GM21526 (cell line): ENCODE data around the gene TMEM62.

Source experiments
- ATAC-seq: cut with Tn5 transposase; IDR thresholded peaks from one replicate; pipeline ENCODE4 v1.9.1; 2021; ENCODE audit warnings: moderate library complexity; ENCODE audit not compliant: unreplicated experiment, low FRiP score

The TMEM62 gene

DNA sequence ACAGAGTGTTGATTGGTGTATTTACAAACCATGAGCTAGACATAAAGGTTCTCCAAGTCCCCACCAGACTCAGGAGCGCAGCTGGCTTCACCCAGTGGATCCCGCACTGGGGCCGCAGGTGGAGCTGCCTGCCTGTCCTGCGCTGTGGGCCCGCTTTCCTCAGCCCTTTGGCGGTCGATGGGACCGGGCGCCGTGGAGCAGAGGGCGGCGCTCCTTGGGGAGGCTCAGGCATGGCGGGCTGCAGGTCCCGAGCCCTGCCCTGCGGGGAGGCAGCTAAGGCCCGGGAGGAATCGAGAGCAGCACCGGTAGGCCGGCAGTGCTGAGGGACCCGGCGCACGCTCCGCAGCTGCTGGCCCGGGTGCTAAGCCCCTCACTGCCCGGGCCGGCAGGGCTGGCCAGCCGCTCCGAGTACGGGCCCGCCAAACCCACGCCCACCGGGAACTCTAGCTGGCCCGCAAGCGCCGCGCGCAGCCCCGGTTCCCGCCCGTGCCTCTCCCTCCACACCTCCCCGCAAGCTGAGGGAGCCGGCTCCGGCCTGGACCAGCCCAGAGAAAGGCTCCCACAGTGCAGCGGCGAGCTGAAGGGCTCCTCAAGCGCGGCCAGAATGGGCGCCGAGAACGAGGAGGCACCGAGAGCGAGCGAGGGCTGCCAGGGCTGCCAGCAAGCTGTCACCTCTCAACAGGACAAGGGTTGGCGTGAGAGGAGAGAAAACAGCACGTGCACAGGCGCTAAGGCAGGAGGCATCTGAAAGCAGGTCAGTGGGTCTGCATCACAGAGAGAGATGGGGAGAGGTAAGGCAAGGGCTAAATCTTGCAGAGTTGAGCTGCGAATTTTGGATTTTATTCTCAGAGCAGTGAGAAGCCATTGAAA, 93.3 kb downstream of the TMEM62 start:
- no peak for ATAC-seq

GRCh38 chr15:43229977-43230376, 96.6 kb downstream of the TMEM62 start:
- no peak for ATAC-seq

DNA sequence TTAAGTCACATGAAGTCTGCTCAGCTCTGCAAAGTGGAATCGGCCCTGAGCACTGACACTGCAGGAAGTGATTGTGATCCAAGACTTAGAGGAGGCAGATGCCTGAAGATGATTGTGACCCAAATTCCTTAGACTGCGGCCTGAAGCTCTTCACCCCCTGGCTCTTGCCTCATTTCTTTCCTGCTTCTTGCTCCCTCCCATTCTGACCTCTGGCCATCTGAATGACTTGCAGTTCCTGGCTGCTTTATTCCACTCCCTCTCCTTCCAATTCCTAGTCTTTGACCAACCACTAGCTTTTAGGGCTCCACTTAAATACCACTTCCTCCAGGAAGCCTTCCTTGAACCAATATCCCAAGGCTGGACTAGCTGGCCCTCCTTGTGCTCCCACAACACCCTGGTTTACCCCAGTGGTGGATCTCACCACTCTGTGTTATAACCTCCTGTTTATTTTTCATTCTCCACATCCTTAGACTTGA, 97.3 kb downstream of the TMEM62 start:
- ATAC-seq = no peak

DNA sequence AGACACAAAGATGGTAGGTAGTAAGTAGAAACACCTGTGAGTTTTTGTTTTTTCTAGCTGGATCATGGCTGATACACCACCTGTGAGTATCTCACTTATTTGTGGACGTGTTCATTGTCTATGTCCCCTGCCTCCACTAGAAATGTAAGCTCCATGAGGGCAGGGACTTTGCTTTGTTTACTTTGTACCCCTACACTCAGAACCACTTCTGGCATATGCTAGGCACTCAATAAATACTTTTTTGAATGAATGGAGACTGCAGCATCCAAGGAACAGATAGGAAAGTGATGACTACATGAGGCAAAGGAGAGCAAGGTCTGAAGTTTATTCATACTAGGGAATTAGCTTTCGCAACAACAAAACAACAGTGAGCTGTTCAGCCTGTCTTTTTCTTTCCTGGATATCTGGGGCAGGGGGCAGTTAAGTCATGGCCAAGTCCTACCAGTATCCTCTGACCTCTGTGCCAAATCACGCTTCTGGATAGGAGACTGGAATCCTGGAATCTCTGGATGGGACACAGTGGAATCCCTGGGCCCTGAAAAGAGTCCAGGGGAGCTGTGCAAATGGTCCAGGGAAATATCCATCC, 99.0 kb downstream of the TMEM62 start:
- ATAC-seq = no peak
